GM10266 (cell line): ENCODE measurements around the gene PRDX3.

Source experiments
- DNase-seq: peaks from one replicate; pipeline ENCODE4 v3.0.0; 2012; ENCODE audit errors: extremely low spot score
- TF ChIP-seq, protein P1 (sequence below): IDR thresholded peaks from 2 replicates; pipeline ENCODE4 v1.5.1; 2012; ENCODE audit warnings: mild to moderate bottlenecking, low read depth; ENCODE audit not compliant: control insufficient read depth, insufficient read depth; ENCODE audit errors: missing control alignments

PRDX3 gene

GRCh38 chr10:119120413-119120867 is 58.2 kb downstream of the PRDX3 start:
- TF ChIP-seq, protein P1, sequence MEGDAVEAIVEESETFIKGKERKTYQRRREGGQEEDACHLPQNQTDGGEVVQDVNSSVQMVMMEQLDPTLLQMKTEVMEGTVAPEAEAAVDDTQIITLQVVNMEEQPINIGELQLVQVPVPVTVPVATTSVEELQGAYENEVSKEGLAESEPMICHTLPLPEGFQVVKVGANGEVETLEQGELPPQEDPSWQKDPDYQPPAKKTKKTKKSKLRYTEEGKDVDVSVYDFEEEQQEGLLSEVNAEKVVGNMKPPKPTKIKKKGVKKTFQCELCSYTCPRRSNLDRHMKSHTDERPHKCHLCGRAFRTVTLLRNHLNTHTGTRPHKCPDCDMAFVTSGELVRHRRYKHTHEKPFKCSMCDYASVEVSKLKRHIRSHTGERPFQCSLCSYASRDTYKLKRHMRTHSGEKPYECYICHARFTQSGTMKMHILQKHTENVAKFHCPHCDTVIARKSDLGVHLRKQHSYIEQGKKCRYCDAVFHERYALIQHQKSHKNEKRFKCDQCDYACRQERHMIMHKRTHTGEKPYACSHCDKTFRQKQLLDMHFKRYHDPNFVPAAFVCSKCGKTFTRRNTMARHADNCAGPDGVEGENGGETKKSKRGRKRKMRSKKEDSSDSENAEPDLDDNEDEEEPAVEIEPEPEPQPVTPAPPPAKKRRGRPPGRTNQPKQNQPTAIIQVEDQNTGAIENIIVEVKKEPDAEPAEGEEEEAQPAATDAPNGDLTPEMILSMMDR: no peak
- DNase-seq: peak; percentile 59

DNA sequence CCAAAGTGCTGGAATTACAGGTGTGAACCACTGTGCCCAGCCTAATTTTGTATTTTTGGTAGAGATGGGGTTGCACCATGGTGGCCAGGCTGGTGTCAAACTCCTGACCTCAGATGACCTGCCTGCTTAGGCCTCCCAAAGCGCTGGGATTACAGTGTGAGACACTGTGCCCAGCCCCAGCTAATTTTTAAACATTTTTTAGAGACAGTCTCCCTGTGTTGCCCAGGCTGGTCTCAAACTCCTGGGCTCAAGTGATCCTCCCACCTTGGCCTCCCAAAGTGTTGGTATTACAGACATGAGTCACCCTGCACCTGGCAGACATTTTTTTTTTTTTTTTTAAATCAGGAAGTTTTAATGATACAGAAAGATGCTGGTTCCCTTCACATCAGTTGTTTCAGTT is 59.2 kb downstream of the PRDX3 start:
- TF ChIP-seq, protein P1: no peak
- DNase-seq: no peak

GRCh38 chr10:119118231-119118630 is 60.4 kb downstream of the PRDX3 start:
- no peak for DNase-seq
- TF ChIP-seq, protein P1: no peak
